Measurements from ENCODE around the gene TNFSF15.

TNFSF15 gene

DNA sequence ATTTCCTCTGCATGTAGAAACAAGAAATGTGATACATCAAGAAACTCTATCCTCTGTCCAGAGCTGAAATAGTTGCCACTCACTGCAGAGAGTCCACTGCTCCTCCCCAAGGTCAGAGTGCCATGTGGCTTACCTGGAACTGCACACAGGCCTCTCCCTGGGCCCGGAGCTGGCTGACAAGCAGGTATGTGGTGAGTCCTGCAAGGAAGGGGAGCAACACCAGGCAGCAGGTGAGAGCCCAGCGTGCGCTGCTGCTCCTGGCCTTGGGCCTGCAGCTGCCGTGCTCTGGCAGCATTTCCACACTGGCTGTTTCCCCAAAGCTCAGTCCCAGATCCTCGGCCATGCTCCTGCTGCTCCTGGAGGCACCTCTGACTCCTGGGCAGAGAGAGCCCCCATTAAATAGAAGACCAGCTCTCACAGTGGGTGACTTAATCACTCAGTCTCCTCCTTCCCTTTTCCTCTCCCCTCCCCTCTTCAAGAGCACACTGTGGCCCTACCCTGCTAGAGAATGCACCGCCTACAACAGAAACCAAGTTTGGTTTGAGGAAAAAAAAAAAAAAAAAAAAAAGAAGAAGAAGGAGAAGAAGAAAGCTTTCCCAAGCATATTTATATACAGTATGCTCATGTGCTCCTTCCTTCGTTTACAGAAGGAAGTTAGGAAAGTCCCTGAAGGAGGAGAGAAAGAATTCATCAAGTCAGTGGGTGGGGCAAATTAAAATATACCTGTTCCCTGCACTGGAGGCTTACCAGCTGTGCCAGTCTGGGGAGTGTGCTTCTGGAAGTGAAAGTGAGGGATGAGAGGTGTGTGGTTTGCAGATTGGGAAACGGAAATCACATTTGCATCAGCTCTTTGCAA, at the start of gene TNFSF15:
TSS of gene TNFSF15 (minus strand) at position 370 of the 856 bp plus-strand sequence. CDS start at position 343, 27 bp downstream.
- no peak for DNase-seq (ENCODE audit: low read depth in 2 of 2)

DNA sequence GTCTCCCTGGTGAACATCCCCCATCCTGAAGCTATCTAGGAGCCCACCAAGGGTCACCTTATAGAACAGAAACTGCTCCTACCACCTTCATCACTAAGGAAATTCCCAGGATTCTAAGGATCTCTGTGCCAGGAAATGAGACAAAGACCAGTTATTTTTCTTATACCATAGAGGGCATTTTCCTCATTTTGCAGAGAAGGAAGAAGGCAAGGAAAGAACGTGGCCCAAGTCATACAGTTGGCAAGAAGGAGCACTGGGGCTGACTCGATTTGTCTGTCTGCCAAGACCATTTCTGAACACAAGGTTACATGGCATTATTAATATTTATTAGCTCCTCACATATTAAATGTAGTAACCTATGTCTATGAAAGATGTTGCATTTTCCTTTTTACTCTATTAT, 49.6 kb upstream of the TNFSF15 start:
- DNase-seq (ENCODE audit: low read depth in 2 of 2), result no peak

DNA sequence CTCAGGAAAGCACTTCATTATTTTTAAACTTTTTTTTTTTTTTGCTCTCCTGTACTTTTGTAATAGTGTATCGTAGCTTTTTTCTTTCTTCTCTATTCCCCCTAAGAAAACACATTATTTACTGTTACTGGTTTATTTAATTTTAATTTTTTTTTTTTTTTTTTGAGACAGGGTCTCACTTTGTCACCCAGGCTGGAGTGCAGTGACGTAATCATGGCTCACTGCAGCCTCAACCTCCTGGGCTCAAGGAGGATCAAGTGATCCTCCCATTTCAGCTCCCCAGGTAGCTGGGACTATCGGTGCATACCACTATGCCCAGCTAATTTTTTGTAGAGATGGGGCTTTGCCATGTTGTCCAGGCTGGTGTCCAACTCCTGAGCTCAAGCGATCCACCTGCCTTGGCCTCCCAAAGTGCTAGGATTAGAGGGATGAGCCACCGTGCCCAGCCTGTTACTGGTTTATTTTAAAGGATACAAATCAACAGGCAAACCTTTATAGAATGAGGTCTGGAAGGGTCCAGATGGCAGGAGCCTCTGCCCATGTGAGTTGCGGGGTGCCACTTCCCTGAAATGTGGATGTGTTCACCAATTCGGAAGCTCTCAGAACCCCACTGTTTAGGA, 49.0 kb upstream of the TNFSF15 start:
- DNase-seq (ENCODE audit: low read depth in 2 of 2), result no peak

DNA sequence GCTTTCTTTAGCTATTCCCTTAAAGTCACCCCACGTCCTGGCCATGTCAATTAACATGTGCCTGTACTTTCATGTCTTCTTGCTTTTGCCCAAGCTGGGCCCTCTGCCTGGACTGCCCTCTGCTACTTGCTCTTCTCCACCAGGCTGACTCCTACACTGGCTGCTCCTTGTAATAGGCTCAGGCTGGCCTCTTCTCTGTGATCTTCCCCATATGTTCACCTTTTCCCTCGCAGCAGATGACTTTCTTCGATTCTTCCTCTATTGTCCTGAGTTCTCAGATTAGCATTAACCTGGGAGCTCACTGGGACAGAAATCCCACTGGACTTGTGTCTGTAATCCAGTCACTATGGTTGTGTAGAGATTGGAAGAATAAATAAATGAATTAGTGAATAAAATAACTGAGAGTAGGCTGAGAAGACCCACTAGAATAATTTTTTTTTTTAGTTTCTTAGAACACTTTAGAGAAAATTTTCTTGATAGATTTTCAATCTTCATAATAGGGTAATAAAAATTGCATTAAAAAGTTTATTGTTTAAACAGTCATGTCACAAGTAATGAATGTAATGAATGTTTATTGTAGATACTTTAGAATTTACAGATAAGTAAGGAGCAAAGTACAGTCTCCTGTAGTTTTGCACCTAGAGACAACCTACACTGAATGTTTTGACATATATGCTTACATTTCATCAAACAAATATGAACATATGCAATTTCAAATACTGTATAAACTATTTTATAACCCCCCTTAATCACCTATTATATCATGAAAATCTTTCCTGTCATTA, 47.4 kb upstream of the TNFSF15 start:
- DNase-seq (ENCODE audit: low read depth in 2 of 2), result no peak

DNA sequence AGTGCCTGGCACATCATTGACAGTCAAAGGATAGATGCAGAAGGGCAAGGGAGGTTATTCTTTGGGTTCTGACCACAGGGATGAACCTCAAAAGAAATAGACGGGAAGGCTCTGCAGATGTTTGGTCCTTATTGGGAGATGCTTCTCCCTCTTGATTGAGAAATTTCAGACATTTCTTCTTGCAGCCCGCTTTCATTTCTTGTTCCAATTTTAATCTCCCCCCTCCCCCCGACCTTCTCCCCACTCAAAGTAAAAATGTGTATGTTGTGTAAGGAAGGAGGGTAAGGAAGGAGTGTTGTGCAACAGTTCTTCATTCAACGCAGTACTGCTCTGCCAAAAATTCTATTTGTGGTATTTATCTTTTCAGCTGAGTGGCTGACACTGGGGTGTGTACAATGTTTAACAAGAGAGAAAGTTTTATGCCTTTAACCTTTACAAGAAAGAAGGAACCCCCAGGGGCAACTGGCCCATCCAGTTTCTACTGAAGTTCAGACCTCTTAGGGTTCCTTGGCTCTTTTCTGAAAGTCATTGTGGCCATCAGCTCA, 46.3 kb upstream of the TNFSF15 start:
- no peak for DNase-seq (ENCODE audit: low read depth in 2 of 2)

DNA sequence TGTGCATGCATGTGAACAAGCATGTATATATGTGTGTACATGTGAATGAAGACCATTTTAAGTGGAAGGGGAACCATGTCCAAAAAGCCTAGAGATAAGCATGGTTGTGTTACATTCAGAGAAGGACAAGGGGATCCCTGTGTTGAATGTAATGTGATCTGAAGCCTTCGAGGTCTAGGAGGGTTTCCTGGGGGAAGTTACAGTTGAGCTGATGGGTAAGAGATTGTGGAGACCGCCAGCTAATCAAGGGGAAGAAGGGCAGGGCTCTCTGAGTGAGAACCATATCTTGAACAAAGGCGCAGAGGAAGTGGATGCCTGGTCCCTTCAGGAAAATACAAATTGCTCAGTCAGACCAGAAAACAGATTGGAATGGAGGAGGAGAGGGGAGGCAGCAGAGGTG, 45.5 kb upstream of the TNFSF15 start:
- DNase-seq (ENCODE audit: low read depth in 2 of 2), result no peak

DNA sequence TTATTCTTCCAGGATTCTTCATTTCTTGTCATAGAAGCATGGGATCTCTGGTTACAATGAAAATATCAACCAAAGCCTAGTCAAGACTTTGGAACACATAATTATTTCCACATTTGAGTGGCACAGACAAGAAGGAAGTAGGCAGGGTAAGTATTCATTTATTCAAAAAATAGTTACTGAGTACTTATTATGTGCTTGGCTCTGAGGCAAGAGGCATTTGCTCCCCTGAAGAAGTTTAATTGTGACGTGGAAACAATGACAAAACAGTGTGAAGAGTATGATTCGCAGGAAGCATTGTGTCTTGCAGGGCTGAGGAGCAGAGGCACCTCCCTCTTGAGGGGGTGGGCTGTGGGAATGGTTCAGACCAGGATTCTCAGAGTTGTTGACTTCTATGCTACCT, 45.0 kb upstream of the TNFSF15 start:
- no peak for DNase-seq (ENCODE audit: low read depth in 2 of 2)

DNA sequence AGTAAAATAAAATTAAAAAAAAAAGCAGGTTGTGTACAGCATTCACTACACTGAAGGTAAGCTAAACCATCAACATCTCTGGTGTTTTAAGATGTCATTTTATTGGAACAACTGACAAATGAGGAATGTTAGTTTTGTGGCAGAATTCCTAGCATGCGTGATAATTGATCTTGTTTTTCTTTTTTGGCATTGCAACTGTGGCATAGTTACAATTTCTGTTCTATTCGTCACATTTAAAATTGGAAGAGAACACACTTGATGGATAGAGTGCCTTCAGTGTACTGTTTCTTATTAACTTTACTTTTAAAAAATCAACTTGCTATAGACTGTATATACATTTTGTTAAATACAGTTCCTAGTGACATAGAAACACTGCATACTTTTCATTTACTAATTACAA, 43.6 kb upstream of the TNFSF15 start:
- DNase-seq (ENCODE audit: low read depth in 2 of 2), result no peak

DNA sequence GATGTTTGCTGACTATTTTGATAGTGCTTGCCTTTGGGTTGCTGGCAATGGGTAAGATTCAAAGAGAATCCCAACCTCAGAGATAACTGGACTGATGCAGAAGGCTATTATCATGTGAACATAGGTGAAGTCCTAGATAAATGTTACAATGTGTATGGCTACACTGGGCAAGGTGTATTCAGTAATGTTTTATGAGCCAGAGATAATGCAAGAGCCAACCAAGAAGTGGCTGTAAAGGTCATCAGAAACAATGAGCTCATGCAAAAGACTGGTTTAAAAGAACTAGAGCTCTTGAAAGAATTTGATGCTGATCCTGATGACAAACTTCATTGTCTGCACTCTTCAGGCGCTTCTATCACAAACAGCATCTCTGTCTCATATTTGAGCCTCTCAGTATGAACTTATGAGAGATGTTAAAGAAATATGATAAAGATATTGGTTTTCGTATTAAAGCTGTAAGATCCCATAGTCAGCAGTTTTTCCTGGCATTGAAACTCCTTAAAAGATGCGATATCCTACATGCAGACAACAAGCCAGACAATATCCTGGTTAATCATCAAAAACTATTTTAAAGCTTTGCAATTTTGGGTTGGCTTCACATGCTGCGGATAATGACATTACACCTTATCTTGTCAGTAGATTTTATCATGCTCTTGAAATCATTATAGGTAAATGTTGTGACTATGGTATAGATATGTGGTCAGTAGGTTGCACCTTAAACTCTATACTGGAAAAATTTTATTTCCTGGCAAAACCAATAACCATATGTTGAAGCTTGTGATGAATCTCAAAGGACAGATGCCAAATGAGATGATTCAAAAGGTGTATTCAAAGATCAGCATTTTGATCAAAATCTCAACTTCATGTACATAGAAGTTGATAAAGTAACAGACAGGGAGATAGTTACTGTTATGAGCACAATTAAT, 41.9 kb upstream of the TNFSF15 start:
- no peak for DNase-seq (ENCODE audit: low read depth in 2 of 2)

DNA sequence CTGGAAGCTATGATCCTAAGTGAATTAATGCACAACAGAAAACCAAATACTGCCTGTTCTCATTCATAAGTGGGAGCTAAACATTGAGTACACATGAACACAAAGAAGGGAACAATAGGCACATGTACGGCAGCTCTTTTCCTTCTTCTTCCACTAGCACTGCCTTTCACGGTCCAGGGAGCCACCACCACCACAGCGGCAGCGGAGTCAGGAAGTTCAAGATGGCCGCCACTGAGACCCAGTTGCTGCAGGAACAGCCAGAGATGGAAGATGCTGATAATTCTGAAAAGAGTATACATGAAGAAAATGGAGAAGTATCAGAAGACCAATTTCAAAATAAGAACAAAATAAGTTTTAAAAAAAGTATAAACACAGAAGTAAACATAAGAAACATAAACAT, 39.5 kb upstream of the TNFSF15 start:
- no peak for DNase-seq (ENCODE audit: low read depth in 2 of 2)

DNA sequence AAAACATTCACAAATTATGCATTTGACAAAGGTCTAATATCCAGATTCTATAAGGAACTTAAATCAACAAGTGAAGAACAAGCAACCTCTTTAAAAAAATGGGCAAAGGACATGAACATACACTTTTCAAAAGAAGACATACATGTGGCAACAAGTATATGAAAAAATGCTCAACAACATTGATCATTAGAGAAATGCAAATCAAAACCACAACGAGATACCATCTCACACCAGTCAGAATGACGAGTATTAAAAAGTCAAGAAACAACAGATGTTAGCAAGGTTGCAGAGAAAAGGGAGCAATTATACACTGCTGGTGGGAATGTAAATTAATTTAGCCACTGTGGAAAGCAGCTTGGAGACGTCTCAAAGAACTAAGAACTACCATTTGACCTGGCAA, 38.9 kb upstream of the TNFSF15 start:
- no peak for DNase-seq (ENCODE audit: low read depth in 2 of 2)

DNA sequence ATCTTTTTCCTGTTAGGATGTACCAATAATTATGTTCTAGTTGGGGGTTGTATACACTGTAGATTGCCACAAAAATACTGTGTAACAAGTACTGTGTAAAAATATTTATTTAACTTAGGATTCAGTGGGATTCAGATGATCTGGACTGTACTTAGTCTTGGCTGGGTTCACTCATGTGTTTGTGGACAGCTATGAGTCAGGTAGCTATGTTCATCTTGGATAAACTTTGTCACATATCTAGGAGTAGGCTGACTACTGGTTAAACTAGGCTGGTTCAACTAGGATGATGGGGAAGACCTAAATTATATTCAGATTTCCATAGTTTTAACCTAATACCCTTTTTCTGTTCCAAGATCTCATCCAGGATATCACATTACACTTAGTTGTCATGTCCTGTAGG, 32.1 kb upstream of the TNFSF15 start:
- no peak for DNase-seq (ENCODE audit: low read depth in 2 of 2)

DNA sequence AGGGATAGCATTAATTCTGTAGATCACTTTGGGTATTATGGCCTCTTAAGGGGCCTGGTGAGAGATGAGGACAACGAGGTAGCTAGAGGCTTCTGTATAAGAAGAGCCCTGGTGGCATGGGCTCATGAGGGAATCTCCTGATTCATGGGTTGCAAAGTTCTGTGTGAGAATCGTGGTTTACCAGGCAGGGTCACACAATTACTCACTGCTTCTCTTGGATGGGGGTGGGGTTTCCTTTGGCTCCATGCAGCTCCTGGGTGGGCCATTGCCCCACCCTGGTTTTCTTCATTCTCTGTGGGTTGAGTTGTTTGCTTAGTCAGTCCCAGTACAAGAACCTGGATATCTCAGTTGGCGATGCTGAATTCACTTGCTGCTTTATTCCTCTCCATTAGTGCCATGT, 30.9 kb upstream of the TNFSF15 start:
- no peak for DNase-seq (ENCODE audit: low read depth in 2 of 2)

DNA sequence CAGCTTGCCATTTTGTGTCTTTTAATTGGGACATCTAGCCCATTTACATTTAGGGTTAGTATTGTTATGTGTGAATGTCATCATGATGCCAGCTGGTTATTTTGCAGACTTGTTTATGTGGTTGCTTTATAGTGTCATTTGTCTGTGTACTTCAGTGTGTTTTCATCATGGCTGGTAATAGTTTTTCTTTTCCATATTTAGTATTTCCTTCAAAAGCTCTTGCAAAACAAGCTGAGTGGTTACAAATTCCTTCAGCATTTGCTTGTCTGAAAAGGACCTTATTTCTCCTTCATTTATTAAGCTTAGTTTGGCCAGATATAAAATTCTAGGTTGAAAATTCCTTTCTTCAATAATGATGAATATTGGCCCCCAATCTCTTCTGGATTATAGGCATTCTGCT, 28.5 kb upstream of the TNFSF15 start:
- no peak for DNase-seq (ENCODE audit: low read depth in 2 of 2)

DNA sequence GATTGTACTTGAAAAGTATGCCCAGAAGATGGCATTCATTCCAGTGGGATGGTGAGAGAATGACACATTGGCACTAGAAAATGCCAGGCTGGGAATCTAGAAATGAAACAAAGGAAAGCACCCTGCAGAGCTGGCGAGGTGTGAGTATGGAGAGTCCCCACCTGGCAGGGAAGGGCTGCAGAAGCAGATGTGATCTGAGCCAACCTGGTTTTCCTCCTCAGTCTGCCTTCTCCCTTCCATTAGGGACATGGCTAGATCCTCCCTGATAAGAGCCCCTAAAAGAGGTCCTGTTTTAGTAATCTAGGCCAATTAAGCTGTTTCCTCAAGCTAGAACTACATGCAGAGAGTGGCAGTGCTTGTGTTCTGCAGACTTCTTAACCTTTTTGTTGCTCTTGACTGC, 24.7 kb upstream of the TNFSF15 start:
- no peak for DNase-seq (ENCODE audit: low read depth in 2 of 2)

DNA sequence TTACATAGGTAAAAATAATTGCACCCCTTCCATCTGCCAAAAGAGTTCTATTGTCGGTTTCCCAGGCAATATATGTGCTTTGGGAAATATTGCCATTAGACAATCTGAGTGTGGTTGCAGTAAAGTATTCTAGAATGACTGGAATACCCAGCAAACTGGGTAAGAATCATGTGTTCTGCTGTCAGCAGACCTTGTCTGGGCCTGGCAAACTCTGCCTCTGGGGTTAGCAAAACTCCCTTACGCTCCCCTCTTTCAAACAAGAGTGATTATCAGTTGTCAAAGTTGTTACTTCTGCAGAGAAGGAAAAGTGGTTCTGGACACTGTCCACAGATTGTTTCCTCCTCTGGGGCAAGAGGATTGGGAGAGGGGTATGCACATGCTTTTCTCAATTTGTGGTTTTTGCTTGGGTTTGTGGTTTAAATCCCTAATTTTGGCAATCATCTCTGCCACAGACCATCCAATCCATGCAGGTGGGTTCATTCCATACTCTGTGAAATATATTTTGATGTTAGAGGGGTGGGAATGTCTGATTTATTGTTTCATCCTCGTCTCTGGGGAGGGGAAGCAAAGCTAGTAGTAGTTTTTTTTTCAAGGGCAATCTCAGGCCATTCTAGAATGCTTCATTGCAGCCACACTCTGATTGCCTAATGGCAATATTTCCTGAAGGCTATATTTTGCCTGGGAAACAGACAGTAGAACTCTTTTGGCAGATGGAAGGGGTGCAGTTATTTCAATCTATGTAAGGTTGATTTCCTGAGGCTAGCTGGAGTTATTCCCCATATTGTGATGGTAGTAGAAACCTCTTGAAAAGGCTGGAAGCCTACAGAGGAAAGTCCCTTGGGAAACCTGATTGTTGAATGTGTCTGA, 24.0 kb upstream of the TNFSF15 start:
- no peak for DNase-seq (ENCODE audit: low read depth in 2 of 2)

DNA sequence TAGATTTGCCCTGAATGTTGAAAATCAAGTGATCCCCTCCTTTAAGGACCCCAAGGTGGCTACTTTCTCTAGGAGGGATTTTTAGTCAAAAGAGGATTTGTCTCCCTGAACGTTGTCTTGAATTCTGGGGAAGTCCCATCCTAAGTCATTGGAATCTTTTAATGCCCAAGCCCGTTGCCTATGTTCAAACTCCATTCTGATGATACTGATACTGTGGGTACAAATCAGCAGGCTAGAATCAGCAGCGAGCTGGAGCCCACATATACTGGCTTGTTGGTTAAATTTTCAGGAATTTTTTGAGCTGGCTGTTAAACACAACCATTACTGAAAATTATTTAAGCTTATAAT, 22.4 kb upstream of the TNFSF15 start:
- no peak for DNase-seq (ENCODE audit: low read depth in 2 of 2)

DNA sequence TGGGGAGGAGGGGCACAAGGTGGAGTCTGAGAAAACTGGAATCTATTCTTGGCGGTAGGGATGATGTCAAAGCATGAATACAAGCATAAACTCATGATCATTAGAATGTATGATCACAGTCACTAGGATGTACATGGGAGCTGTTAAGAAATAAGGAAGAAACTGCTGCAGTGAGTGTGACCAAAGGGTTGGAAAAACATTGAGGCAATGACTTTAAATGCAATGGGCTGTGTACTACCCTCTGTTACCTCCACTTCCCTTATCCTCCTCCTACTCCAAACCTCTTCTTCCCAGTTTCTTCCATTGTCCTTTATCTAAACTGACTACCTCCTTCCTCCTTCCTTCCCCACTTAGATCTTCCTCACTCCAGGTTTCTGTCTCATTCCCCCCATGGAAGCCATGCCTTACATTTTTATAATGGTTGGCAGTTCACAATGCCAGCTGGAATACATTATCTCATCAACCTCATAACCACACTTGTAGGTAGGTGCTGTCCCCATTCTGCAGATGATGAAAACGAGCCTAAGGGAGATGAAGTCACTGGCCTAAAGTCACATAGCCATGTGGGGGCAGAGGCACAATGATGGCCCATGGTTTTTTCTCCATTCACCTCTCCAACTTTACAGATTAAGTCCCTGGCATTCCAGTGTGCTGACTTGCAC, 21.9 kb upstream of the TNFSF15 start:
- DNase-seq (ENCODE audit: low read depth in 2 of 2), result no peak

DNA sequence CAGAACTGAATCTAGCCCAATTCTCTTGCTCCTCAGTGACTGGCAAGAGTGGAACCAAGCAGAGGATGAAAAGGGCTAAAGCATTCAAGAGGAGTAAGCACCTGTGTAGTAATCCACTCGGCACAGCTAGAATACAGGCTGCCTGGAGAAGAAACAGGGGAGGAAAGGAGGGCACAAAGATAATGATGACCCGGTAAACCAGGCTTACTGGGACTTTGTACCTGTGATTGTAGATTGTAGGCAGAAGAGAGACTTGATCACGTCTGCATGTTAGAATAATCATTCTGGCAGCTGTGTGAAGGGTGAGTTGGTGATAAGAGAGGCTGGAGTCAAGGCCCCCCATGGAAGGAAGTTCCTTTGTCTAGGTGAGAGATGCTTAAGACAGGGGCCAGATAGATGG, 20.6 kb upstream of the TNFSF15 start:
- no peak for DNase-seq (ENCODE audit: low read depth in 2 of 2)

Data from activated CD8-positive, alpha-beta memory T cell treated with anti-CD3 and anti-CD28 coated beads for 4 hours (primary cell).